NCI-H1694 treated with DMSO at 0.1 percent for 48 hours (cell line): ENCODE results near the gene ZNF66.
A peak's percentile ranks its signal among the peaks of the same experiment; 100 is the strongest.
"Not testable (repeated sequence)": the region's sequence is repeated elsewhere in the genome, so short reads cannot be mapped to it uniquely, and the experiment has no call there.

ENCODE experiments used
- DNase-seq: peaks from one replicate; lab custom pipeline; 2025; lab: John Stamatoyannopoulos, UW

Gene ZNF66

DNA sequence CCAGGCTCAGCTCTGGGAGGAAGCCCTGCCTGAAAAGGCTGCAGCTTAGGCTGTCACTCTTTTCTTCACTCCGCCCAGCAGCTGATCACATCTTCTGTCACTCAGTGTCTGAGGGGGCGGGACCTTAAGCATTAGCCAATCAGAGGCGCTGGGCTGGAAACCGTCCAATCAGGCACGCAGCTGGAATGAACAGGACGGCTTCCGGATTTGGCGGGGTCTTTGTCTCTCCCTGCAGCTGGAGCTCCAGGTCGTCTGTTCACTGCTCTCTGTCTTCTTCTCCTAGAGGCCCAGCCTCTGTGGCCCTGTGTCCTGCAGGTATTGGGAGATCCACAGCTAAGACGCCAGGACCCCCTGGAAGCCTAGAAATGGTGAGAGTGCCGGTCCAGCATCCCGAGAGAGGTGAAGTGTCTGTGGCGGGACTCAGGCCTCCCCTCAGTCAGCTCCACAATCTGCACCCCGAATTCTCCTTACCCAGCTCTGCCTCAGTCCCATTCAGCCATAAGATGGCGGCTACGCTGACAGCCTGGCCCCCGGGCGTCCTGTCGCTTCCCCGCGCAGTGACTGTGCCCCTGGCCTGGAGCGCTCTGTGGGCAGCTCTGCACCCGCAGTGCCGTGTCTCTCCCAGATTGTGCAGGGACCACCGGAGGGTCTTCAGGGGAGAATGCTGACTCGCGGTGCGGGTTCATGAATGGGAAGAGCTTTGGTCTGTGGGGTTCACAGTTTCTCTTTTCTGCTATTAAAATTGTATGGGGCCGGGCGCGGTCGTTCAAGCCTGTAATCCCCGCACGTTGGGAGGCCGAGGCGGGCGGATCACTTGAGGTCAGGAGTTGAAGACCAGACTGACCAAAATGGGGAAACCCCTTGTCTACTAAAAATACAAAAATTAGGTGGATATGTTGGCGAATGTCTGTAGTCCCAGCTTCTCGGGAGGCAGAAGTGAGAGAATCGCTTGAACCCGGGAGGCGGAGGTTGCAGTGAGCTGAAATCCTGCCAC, at the start of gene ZNF66:
TSS of gene ZNF66 (plus strand) at position 222 of the 994 bp plus-strand sequence. CDS start at position 366, 144 bp downstream.
- DNase-seq: peak; percentile 94

DNA sequence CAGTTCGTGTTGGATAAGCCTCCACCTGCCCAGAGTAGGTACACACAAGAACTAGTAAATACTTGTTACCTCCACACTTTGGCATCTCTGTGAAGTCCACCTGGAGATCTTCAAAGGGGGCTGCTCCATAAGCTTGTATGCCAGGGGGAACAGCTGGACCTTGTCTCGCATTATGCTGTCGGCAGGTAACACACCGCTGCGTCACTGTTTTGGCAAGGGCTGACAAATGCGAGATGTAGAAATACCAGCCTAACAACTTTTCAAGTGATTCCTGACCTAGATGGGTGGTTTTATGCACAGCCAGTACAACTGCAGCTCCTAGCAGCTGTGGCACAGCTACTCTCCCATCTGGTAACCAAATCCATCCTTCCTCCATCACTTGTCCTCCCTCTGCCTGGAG, 25.9 kb upstream of the ZNF66 start:
- not testable (repeated sequence) for DNase-seq

DNA sequence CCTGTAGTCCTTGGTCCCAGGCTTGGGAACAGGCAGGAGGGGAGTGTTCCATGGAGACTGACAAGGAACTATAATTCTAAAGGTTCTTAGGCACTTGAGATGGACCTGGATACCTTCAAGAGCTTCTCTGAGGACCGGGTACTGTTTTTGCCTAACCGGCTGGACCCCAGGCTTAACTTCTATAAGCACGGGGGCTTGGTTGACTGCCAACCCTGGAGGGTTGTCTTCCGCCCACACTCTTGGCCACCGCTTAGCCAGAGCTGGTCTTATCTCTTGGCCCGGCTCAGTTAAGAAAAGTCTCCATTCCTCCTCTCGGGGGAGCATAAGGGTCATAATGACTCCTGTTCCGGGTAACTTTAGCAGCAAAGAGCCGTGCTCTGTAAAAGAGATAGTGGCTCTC, 23.8 kb upstream of the ZNF66 start:
- DNase-seq: not testable (repeated sequence)

DNA sequence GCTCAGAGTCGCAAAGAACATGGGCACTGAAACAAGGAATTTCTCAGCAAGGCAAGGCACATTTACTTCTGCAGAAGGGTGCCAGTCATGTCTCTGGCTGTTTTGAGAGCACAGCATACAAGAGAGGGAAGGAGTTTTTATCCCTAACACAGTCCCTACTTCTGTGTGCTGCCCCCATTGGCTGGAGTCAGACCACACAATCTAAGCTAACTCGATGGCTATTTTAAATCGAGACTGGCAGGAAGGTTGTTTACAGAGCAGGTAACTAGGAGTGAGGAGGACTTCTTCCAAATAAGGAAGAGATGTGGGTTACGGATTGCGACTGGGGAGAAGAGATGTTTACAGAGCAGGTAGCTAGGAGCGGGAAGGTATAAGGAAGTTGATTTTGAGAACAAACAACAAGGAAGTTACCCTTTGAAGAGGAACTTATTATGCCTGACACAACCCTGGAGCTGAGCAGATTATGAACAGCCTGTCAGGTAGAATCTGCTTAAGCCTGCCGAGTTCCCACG, 6.8 kb upstream of the ZNF66 start:
- DNase-seq: not testable (repeated sequence)

DNA sequence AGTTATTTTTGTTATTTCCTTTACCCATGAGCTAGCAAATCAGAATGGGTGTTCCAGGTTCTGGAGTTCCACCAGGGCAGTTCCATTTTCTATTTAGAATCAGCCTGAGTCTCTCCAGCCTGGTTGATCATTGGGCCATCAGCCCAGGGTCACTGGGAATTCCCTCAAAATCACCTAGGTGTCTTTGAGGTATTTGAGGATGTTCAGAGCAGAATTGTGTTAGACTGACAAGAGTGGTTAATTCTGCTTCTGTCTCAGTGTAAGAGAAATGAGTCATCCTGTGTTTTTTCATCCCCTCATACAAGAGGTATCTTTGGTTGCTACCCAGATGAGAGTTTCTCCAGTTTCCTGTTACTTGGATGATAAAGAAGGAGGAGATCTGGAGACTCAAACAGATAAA, 11.7 kb downstream of the ZNF66 start:
- no peak for DNase-seq

DNA sequence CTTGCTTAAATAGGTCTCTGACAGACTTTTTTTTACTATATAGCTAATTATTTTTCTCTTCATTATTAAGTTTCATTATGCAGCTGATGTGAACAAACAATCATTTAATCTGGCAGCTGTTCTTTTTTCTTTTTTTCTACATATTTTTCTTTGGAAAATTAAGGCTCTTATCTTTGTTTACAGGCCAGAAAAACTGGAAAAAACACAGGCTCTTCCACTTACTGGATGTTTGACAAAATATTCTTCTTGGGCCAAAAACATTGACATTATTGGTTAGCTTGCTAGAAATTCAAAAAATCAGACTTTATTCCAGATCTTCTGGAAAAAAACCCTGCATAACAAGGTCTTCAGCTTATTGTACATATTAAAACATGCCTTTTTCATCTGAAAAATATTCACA, 15.7 kb downstream of the ZNF66 start:
- DNase-seq: no peak

DNA sequence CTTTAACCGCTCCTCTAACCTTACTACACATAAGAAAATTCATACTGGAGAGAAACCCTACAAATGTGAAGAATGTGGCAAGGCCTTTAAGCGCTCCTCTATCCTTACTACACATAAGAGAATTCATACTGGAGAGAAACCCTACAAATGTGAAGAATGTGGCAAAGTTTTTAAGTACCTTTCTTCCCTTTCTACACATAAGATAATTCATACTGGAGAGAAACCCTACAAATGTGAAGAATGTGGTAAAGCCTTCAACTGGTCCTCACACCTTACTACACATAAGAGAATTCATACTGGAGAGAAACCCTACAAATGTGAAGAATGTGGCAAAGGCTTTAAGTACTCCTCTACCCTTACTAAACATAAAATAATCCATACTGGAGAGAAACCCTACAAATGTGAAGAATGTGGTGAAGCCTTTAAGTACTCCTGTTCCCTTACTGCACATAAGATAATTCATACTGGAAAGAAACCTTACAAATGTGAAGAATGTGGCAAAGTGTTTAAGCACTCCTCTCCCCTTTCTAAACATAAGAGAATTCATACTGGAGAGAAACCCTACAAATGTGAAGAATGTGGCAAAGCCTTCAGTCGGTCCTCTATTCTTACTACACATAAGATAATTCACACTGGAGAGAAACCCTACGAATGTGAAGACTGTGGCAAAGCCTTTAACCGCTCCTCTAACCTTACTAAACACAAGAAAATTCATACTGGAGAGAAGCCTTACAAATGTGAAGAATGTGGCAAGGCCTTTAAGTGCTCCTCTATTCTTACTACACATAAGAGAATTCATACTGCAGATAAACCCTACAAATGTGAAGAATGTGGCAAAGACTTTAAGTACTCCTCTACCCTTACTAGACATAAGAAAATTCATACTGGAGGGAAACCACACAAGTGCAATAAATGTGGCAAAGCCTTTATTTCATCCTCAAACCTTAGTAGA, 30.5 kb downstream of the ZNF66 start:
- not testable (repeated sequence) for DNase-seq

DNA sequence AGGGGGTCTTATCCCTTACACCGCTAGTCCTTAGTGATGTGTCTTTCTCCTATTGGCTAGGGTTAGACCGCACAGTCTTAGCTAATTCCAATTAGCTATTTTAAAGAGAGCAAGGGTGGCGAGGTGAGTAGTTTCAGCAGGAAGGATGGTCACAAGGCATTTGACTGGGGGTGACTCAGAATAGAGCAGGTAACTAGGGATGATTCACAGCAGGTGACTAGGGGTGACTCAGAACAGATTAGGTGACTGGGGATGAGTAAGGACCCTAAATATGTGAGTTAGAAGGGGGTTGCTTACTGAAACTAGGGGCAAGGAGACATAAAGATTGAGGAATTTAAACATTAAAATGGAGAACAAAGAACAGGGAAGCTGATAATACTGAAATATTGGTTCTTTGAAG, 64.3 kb downstream of the ZNF66 start:
- no peak for DNase-seq
